ENCODE measurements around the gene MBP.

DNA sequence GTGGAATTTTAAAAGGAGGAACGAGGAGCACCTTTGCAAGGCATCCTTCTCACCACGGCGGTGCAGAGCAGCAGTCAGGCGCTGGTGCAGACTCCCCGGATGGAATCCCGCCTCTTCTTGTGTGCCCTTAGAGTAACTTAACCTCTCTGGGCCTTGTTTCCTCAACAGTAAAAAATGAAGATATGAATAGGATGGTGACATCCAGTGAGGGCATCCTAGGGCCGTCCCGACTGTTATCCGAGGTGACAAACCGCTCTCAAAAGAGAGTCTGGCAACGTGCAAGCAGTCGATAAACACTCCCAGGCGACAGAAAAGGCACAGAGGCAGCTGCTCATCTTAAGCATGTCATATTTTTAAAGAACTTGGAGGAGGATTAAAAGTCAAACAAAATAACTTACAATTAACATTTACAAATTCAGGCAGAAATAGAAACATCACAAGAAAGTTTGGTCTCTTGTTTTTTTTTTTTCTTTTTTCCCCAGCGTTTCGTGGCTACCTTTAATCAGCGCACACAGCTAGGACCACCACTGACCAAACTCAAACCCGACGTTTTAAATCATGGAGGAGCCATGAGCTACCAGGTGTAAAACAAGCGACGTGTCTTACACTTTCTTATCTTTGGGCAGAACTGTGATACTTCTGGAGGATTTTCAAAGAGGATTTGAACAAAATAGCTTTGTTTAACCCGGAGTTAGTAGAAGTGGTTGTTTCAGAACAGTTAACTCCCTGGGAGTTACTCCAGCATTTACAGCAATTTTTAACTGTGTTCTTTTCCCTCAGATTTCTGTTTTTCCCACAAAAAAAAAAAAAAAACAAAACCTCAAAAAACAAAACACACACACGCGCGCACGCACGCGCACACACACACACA lies 2.1 kb downstream of the MBP start:
- no peak for TF ChIP-seq POLR2A (IDR thresholded peaks at IDR 0.05; ENCODE audit: low read depth, low read length)
- TF ChIP-seq, protein P1, sequence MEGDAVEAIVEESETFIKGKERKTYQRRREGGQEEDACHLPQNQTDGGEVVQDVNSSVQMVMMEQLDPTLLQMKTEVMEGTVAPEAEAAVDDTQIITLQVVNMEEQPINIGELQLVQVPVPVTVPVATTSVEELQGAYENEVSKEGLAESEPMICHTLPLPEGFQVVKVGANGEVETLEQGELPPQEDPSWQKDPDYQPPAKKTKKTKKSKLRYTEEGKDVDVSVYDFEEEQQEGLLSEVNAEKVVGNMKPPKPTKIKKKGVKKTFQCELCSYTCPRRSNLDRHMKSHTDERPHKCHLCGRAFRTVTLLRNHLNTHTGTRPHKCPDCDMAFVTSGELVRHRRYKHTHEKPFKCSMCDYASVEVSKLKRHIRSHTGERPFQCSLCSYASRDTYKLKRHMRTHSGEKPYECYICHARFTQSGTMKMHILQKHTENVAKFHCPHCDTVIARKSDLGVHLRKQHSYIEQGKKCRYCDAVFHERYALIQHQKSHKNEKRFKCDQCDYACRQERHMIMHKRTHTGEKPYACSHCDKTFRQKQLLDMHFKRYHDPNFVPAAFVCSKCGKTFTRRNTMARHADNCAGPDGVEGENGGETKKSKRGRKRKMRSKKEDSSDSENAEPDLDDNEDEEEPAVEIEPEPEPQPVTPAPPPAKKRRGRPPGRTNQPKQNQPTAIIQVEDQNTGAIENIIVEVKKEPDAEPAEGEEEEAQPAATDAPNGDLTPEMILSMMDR (IDR thresholded peaks at IDR 0.05; ENCODE audit: extremely low read depth in 1 of 2, insufficient read depth in 1 of 2, low read depth in 1 of 2, low read length in 2 of 2): no peak
- TF ChIP-seq POLR2AphosphoS5 (IDR thresholded peaks at IDR 0.05; ENCODE audit: insufficient read depth, low read depth, low read length): no peak
- TF ChIP-seq JUN (IDR thresholded peaks at IDR 0.05; ENCODE audit: borderline replicate concordance, insufficient read depth, insufficient read length, low read depth): no peak
- no peak for TF ChIP-seq MAX (IDR thresholded peaks at IDR 0.05; ENCODE audit: insufficient read depth, insufficient read length)
- no peak for TF ChIP-seq EZH2 (IDR thresholded peaks at IDR 0.05; ENCODE audit: borderline replicate concordance, low read depth, low read length, severe bottlenecking)
- TF ChIP-seq MYC (IDR thresholded peaks at IDR 0.05; ENCODE audit: low read depth, low read length): no peak
- no peak for TF ChIP-seq GATA2 (IDR thresholded peaks at IDR 0.05; ENCODE audit: insufficient read depth, insufficient read length, low read depth, low read length)

Data from endothelial cell of umbilical vein (primary cell).